T follicular helper cell (primary cell): ENCODE data around the gene TCF7L2.

Experiments
- DNase-seq: peaks from one replicate; pipeline ENCODE4 v3.0.0-alpha.2; 2020; ENCODE audit warnings: low read depth
- total RNA-seq, 2 experiments: gene quantifications; one replicate each; lab custom pipeline; 2026; lab: John Stamatoyannopoulos, UW

Gene TCF7L2
- total RNA-seq, result 0.56 to 1.1 reads per million in 2 experiments

- peak; percentile 56 for DNase-seq
Observed at GRCh38 chr10:112949875-112950507, at the start of gene TCF7L2. TCF7L2 (plus strand) TSS chr10:112950247; CDS start chr10:112950757, 510 bp downstream.

- no peak for DNase-seq
Observed at GRCh38 chr10:112902730-112903129, 47.3 kb upstream of the TCF7L2 start.

- DNase-seq, result no peak
Observed at GRCh38 chr10:112904000-112904399, 46.0 kb upstream of the TCF7L2 start.

GRCh38 chr10:112906945-112907344, 43.1 kb upstream of the TCF7L2 start:
- no peak for DNase-seq

- DNase-seq, result no peak
Observed at GRCh38 chr10:112907893-112908292, 42.2 kb upstream of the TCF7L2 start.

- DNase-seq, result no peak
Observed at GRCh38 chr10:112911206-112911605, 38.8 kb upstream of the TCF7L2 start.

GRCh38 chr10:112912410-112912928, 37.6 kb upstream of the TCF7L2 start:
- DNase-seq, result no peak

GRCh38 chr10:112913255-112913654, 36.8 kb upstream of the TCF7L2 start:
- no peak for DNase-seq

- DNase-seq, result no peak
Observed at GRCh38 chr10:112913661-112914287, 36.3 kb upstream of the TCF7L2 start.

GRCh38 chr10:112914288-112914952, 35.6 kb upstream of the TCF7L2 start:
- DNase-seq, result no peak

GRCh38 chr10:112915590-112916572, 34.2 kb upstream of the TCF7L2 start:
- no peak for DNase-seq

GRCh38 chr10:112917681-112918080, 32.4 kb upstream of the TCF7L2 start:
- DNase-seq, result no peak

- DNase-seq, result no peak
Observed at GRCh38 chr10:112918771-112919170, 31.3 kb upstream of the TCF7L2 start.

GRCh38 chr10:112919721-112920120, 30.3 kb upstream of the TCF7L2 start:
- DNase-seq, result no peak

GRCh38 chr10:112926906-112927688, 22.9 kb upstream of the TCF7L2 start:
- no peak for DNase-seq

- no peak for DNase-seq
Observed at GRCh38 chr10:112927980-112928379, 22.1 kb upstream of the TCF7L2 start.

GRCh38 chr10:112932658-112933057, 17.4 kb upstream of the TCF7L2 start:
- DNase-seq, result no peak

GRCh38 chr10:112934193-112934592, 15.9 kb upstream of the TCF7L2 start:
- no peak for DNase-seq

- DNase-seq, result no peak
Observed at GRCh38 chr10:112938808-112939482, 11.1 kb upstream of the TCF7L2 start.

GRCh38 chr10:112945811-112946210, 4.2 kb upstream of the TCF7L2 start:
- no peak for DNase-seq
